T1000 (cell line): ENCODE measurements around the gene SLX4IP.

ENCODE experiments used
- DNase-seq: peaks from one replicate; lab custom pipeline; 2025; ENCODE audit warnings: mixed read lengths; lab: John Stamatoyannopoulos, UW

SLX4IP gene

DNA sequence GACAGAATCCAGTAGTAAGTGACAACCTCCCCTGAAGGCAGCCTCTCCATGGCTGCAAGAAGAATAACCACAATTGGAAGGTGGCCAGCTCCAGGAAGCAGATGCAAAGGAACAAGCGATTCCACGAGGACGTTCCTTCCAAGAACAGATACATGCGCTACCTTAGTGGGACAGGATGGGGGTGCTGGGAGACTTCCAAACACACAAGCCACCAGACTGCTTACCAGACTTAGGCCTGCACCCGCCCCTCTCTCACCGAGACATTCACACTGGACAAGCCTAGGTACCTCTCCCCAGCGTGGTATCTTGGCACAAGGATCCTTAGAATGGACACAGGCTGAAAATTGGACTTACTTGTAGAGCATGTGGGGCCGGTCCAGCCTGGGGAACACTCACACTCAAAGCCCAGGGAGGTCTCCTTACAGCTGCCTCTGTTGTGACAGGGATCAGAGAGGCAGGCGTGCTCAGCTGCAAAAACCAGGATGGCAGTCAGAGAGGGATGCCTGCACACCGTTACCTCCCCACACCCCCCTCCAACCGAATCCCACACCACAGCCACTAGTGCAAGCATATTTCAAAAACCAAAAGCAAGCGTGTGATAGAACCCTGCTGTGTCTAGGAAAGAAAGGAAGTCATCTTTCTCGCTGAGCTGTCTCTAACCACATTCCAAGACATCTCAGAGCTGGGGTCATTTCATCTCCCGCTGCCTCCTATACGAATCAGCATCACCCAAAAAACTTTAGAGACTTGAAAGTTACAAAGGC is 216.3 kb downstream of the SLX4IP start:
- no peak for DNase-seq

DNA sequence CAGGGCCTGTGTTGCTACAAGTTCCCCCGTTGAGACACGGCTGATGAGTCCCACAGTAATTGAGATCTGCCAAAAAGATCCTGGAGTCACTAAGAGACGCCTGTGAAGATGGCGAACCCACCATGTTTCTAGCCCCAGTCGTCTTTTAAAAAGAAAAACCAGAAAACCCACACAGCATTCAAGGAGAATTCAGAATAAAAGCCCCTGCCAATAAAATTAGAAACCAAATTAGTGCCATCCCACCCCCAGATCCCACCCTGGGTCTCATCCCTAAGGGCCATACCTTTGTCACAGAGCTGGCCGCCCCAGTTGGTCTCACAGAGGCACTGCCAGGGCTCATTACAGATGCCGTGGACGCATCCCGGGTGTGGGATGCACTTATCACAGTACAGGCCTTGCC is 217.1 kb downstream of the SLX4IP start:
- DNase-seq: no peak

GRCh38 chr20:10652660-10653261 is 217.7 kb downstream of the SLX4IP start:
- no peak for DNase-seq

GRCh38 chr20:10653599-10654249 is 218.6 kb downstream of the SLX4IP start:
- DNase-seq: no peak

- no peak for DNase-seq
Measured at GRCh38 chr20:10654250-10654610, 219.1 kb downstream of the SLX4IP start.

GRCh38 chr20:10654630-10655029 is 219.5 kb downstream of the SLX4IP start:
- DNase-seq: no peak

- no peak for DNase-seq
Measured at GRCh38 chr20:10655720-10656669, 220.9 kb downstream of the SLX4IP start.

DNA sequence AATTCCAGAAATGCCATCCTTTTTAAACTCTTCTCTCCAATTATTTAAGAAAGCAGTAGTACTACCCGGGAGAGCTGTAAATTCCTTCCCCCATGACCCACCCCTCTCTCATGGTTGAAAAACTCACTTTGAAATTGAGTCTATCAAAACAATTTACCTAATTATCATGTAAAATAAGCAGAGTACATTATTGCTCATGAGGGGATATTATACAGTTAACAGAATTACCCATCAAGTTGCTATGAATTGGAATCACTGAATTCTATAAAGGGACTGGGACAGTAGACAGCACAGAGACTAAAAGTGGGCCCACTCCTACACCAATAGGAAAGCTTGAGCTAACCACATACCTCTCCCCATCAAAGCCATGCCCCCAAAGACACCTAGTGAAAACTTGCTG is 222.3 kb downstream of the SLX4IP start:
- no peak for DNase-seq

DNA sequence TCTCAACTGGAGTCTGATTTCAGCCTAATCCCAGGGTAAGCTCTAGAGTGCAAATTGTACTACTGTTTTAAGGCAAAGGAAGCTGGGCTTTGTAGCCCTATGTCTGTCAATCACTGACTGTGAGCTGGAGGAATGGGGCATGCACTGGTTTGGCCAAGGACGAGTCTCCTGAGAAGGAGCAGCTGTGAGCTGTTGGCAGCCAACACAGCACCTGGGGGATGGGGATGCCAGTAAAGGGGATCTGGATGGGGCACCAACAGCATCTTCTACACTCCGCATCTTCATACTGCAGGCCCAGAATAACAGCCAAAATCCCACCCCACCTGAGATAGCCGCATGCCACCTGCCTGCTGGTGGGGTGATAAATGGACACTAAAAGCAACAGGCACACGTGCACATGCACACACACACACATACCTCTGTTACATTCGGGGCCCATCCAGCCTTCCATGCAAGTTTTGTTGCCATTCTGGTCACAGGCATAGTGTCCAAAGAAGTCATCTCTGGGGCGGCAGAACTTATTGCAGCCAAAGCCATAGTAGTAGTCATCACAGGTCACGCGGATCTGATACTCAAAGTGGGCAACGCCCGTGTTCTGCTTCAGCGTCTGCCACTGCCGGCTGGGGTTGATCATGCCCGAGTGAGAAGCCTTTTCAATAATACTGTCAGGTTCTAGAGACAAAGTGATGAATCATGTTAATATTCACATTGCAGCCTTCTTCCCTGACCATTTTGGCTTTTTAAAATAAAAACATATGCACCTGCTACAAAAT is 223.1 kb downstream of the SLX4IP start:
- DNase-seq: no peak

GRCh38 chr20:10658876-10659632 is 223.9 kb downstream of the SLX4IP start:
- no peak for DNase-seq

DNA sequence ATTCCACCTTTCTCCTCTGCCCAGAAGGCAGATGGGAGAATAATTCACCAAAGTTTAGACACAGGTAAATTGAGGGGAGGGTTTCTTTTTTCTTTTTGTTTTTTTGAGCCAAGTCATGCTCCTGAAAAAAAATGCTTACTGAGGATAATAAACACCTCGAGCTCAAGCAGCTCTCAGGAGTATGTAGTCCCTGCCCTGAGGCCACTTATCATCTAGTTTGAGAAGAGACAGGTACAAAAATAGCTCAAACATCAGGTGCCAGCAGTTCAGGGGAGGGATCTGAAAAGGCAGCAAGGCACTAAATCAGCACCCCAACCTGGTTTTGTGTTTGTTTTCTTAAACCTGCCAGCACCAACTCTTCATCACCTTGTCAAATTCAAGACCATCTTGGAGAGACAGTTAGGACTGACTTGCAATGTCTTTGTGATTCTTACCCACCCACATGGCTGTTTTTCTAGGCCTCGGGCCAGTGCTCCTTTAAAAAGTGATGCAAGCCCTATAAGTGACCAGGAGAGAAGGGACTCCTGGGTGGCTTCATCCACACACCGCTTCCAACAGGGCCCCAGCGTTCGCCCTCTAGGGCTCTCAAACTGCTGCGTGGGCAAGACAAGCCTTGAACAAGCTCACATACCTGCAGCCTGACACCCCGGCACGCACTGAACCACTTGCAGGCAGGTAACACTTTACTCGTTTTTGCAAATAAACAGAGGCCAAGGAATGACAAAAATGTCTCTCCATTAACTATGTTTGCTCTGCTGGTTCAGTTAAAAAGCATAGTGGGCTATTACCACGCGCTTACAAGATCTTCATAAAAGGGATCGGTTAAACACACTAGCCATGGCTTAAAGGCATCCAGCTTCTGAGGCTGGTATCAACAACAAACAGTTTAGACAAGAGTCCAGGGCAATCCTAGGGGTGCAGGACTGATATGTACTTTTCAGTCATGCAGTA is 224.8 kb downstream of the SLX4IP start:
- no peak for DNase-seq

DNA sequence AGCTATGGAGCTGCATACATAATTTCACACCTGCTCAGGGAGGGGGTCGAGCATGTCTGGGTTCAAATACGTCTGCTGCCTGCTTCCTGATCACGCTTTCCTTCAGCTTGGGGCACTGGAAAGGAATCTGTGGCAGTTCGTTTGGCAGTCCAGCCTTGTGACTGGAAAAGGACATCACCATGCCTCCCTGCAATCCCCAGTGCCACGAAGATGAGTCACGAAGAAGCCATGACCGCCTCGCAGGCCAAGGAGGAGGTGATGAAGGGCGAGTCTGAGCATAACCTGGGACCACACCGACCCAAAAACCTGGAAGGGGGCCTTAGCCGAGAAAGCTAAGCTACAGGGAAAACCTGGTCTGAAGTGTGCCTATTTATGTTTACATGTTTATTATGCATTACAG is 225.6 kb downstream of the SLX4IP start:
- DNase-seq: no peak

- DNase-seq: no peak
Measured at GRCh38 chr20:10661261-10661660, 226.2 kb downstream of the SLX4IP start.

DNA sequence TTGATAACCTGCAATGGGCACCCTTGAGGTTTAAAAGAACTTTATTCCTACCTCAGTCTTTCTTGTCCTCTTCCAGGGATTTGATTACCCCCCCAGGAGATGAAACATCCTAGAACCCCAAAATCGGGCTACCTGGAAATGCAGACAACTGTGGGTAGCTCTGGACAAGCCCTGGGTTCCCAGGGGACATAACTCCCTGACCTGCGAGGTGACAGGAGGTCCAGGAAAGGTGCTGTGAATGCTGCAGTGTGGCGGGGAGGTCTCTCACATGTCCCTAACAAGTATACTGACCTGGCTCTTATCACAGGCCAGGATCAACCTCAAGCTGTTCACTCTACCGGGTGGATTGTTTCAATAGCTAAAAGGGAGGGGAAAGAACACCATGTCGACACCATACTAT is 227.0 kb downstream of the SLX4IP start:
- no peak for DNase-seq

DNA sequence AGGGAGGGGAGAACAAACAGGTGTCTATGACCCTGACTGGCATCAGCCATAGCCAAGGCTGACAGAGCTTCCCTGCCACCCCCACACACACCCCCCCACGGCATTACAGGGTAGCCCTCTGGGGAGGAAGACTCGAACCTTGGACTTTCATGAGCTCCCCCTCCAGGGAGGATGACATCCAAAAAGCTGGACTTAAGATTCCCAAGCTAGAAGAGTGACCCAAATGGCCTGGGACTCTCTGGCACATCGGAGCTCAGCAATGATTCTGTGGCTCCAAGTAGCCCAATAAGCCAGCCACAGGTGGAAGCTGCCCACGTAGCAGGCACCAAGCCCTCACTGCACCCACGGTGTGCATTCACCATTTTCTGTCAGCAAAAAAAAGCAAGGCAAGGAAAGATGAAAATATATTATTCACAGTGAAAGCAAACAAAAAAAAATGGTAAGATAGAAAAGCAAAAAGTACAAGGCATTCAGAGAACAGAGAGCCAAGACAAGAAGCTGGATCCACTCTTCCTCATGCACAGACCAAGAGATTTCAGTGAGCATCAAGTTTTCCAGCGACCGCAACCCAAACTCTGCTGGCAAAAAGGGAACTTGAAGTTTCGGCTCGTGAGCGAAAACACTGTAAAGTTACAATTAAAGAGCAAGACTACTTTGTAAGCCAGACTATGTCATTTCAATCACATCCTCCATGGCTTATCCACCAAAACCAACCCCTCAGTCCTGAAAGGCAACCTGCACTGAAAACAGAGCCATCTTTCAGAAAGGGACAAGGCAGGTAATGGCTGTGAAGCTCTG is 227.8 kb downstream of the SLX4IP start:
- no peak for DNase-seq

GRCh38 chr20:10663756-10664155 is 228.7 kb downstream of the SLX4IP start:
- no peak for DNase-seq

GRCh38 chr20:10665027-10665561 is 230.0 kb downstream of the SLX4IP start:
- DNase-seq: no peak

DNA sequence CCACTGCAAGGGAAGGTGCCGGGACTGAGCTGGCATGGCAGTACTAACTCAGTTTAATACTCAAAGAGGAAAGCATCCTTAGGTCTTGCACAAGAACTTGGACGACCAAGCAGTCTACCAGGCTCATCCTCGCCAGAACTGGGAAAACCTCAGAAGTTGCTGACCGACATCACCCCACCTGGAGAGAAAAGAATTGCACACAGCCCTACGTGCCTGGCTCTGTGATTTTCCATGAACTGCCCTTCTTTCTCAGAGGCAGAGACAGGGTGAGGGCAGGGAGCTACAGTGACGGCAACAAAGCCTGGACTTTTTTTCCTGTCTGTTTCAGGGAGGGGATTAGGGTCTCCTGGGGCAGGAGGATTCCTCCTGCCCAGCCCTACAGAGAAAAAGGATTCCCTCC is 230.7 kb downstream of the SLX4IP start:
- DNase-seq: no peak
